Measurements from ENCODE around the gene OTC. TPM values are rescaled to one million over a fixed set of nuclear protein-coding genes. Genes with fewer than 3 reads are reported as not detected.
A peak's percentile ranks its signal among the peaks of the same experiment; 100 is the strongest.

OTC gene
- total RNA-seq, 1 donor from 2014 or later = 0.71 TPM

- intact Hi-C loops (cut with DNase I) = no loop called here
- Histone ChIP-seq H3K9me3 (no peaks in the 10 kb centered on the region), H3K4me1 (no peaks in the 10 kb centered on the region), H3K4me3 (no peak overlapping the region), H3K27me3 (ENCODE audit: low read depth) (no peaks in the 10 kb centered on the region), H3K36me3 (peaks cover 14% of the 10 kb centered on the region), H3K27ac (no peak overlapping the region)
- ATAC-seq (no peak), DNase-seq (no peak)
- no peak for TF ChIP-seq CTCF (IDR thresholded peaks at IDR 0.05)
These were observed 37.2 kb upstream of the OTC start for GRCh38 chrX:38315186-38315585.

- no peaks in the 10 kb centered on the region for H3K27me3 ChIP-seq (ENCODE audit: low read depth)
- intact Hi-C loops (cut with DNase I) = no loop called here
- DNase-seq (no peak), ATAC-seq (no peak)
- peaks cover 20% of the 10 kb centered on the region for H3K36me3 ChIP-seq
- H3K9me3 ChIP-seq = no peaks in the 10 kb centered on the region
- no peaks in the 10 kb centered on the region for H3K4me1 ChIP-seq
- no peak overlapping the region for H3K4me3 ChIP-seq
- no peak overlapping the region for H3K27ac ChIP-seq
- no peak for TF ChIP-seq CTCF (IDR thresholded peaks at IDR 0.05)
These were observed 34.2 kb upstream of the OTC start for GRCh38 chrX:38318196-38318595.

- TF ChIP-seq CTCF (IDR thresholded peaks at IDR 0.05) = no peak
- Histone ChIP-seq H3K27me3 (ENCODE audit: low read depth) (no peaks in the 10 kb centered on the region), H3K4me3 (no peak overlapping the region), H3K36me3 (peaks cover 20% of the 10 kb centered on the region), H3K4me1 (no peaks in the 10 kb centered on the region), H3K9me3 (no peaks in the 10 kb centered on the region), H3K27ac (no peak overlapping the region)
- no peak for ATAC-seq
- DNase-seq = no peak
- intact Hi-C loops (cut with DNase I) = no loop called here
These were observed 33.8 kb upstream of the OTC start for GRCh38 chrX:38318606-38319005.

GRCh38 chrX:38320819-38321218 is 31.6 kb upstream of the OTC start:
- no peaks in the 10 kb centered on the region for H3K9me3 ChIP-seq
- no peak overlapping the region for H3K4me3 ChIP-seq
- intact Hi-C loops (cut with DNase I) = no loop called here
- no peak for ATAC-seq
- no peaks in the 10 kb centered on the region for H3K4me1 ChIP-seq
- H3K27ac ChIP-seq = no peak overlapping the region
- TF ChIP-seq CTCF (IDR thresholded peaks at IDR 0.05) = no peak
- DNase-seq = no peak
- no peaks in the 10 kb centered on the region for H3K27me3 ChIP-seq (ENCODE audit: low read depth)
- H3K36me3 ChIP-seq = peaks cover 20% of the 10 kb centered on the region

- H3K4me1 ChIP-seq = no peaks in the 10 kb centered on the region
- peak overlapping the region; percentile 95 for H3K27ac ChIP-seq
- no peak for ATAC-seq
- no peak for DNase-seq
- no peaks in the 10 kb centered on the region for H3K27me3 ChIP-seq (ENCODE audit: low read depth)
- intact Hi-C loops (cut with DNase I) = no loop called here
- H3K4me3 ChIP-seq = peak overlapping the region; percentile 65
- no peak for TF ChIP-seq CTCF (IDR thresholded peaks at IDR 0.05)
- H3K9me3 ChIP-seq = no peaks in the 10 kb centered on the region
- H3K36me3 ChIP-seq = no peaks in the 10 kb centered on the region
These were observed 26.3 kb upstream of the OTC start for GRCh38 chrX:38326086-38326485.

Data from lower lobe of right lung (tissue), 2 donors.